ENCODE measurements around the gene CEP350.
"Not testable (repeated sequence)": the region's sequence is repeated elsewhere in the genome, so short reads cannot be mapped to it uniquely, and the experiment has no call there.

CEP350 gene

DNA sequence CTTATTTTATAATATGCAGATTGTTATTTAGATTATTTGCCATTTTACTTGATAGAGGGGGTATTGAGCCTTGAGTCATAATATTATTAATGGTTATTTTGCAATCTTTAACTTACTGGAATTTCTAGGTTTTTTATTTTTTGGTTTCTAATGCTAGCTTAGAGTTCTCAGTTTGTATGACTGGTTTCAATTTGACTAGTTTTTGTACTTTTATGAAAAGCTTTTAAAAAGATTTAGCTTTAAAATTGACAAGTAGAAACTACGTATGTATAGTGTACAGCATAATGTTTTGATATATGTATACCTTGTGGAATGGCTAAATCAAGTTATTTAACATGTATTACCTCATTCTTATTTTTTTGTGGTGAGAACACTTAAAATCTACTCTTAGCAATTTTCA is 41.5 kb downstream of the CEP350 start:
- no peak for DNase-seq

GRCh38 chr1:180000575-180000974 is 46.0 kb downstream of the CEP350 start:
- DNase-seq, result no peak

- DNase-seq, result no peak
Observed at GRCh38 chr1:180002437-180002836, 47.8 kb downstream of the CEP350 start.

- no peak for DNase-seq
Observed at GRCh38 chr1:180003026-180003695, 48.6 kb downstream of the CEP350 start.

GRCh38 chr1:180006762-180007161 is 52.2 kb downstream of the CEP350 start:
- DNase-seq, result not testable (repeated sequence)

GRCh38 chr1:180020017-180020416 is 65.4 kb downstream of the CEP350 start:
- no peak for DNase-seq

DNA sequence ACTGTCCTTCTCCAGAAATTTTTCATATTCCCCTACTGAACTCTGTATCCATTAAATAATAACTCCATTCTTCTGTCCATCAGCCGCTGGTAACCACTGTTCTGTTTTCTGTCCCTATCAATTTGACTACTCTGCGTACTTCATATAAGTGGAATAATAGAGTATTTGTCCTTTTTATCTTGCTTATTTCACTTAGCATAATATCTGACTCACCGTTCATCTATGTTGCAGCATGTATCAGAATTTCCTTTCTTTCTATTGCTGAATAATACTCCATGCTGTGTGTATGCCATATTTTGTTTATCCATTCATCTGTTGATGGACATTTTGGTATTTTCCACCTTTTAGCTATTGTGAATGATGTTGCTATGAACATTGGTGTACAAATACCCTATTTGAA is 71.9 kb downstream of the CEP350 start:
- no peak for DNase-seq

DNA sequence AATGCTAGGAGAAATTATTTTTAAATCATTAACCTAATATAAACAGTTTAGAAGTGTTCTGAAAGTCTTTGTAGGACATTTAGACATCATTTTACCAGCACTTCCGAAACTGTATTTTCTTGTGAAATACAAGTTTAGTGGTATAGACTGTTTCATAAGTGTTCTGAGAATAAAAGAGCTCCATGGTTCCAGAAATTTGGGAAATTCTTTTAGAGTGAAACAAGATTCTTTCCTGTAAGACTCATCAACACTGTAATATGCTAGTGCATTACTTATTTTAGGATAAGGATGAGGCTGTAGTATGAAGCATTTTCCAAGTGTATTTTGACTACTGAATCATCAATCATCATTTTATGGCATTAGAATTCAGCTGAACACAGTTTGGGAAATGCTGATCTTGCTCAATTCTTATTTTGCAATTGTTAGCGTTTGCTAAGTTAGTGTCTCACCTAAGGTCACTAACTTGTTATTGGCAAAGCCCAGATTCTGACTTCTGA is 73.4 kb downstream of the CEP350 start:
- DNase-seq, result no peak

- no peak for DNase-seq
Observed at GRCh38 chr1:180028864-180029263, 74.3 kb downstream of the CEP350 start.

DNA sequence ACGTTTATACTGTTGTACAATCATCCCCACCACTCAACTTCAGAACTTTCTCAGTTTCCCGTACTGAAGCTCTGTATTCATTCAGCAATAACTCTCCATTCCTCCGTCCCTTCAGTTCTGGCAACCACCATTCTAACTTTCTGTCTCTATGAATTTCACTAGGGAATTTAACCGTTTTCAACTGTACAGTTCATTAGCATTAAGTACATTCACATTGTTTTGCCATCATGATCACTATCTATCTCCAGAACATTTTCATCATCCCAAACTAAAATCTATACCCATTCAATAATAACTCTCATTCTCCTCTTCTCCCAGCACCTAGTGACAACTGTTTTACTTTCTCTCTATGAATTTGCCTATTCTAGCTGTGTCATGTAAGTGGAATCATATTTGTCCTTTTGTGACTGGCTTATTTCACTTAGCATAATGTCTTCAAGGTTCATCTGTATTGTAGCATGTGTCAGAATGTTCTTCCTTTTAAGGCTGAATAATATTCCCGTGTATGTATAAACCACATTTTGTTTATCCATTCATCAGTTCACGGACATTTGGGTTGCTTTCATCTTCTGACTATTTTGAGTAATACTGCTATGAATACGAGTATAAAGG is 75.0 kb downstream of the CEP350 start:
- DNase-seq, result no peak

- no peak for DNase-seq
Observed at GRCh38 chr1:180031664-180032063, 77.1 kb downstream of the CEP350 start.

DNA sequence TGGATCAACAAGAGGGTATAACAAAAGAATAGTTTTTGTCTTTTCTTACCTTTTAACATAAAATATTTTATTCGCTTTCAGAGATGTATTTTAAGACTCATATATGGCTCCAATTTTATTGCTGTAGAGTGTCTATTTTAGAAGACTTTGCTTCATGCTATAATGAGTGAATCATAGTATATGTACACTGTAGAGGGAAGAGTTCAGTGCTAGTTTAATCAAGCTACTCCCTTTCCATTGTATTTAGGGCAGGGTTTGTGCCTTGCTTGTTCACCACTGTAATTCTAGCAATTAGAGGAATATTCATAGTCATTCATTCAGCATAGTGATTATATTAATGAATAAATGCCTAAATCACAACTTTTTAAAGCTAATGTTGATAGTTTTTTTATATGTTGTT is 78.8 kb downstream of the CEP350 start:
- no peak for DNase-seq

- DNase-seq, result no peak
Observed at GRCh38 chr1:180040034-180040433, 85.4 kb downstream of the CEP350 start.

GRCh38 chr1:180041582-180041981 is 87.0 kb downstream of the CEP350 start:
- no peak for DNase-seq

- DNase-seq, result no peak
Observed at GRCh38 chr1:180042988-180043622, 88.5 kb downstream of the CEP350 start.

DNA sequence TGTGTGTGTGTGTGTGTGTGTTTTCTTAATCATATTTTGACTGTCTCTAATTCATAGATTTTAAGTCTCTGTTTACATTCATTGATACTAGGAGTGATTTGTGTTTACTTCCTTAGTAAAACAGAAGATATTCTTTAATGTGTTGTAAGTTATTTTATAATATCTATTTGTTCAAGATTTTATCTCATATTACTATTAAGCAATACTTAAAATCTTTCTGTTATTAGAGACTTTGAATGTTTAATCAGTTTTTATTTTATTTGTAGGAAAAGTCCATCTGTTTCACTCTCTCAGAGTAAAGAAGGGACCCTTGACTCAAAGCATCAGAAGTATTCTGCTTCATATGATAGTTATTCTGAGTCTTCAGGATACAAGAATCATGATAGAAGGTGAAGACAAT is 89.2 kb downstream of the CEP350 start:
- no peak for DNase-seq

- no peak for DNase-seq
Observed at GRCh38 chr1:180046674-180047073, 92.1 kb downstream of the CEP350 start.

- DNase-seq, result no peak
Observed at GRCh38 chr1:180053594-180054567, 99.3 kb downstream of the CEP350 start.

- DNase-seq, result no peak
Observed at GRCh38 chr1:180057883-180058396, 103.3 kb downstream of the CEP350 start.

GRCh38 chr1:180061019-180061418 is 106.4 kb downstream of the CEP350 start:
- no peak for DNase-seq

DNA sequence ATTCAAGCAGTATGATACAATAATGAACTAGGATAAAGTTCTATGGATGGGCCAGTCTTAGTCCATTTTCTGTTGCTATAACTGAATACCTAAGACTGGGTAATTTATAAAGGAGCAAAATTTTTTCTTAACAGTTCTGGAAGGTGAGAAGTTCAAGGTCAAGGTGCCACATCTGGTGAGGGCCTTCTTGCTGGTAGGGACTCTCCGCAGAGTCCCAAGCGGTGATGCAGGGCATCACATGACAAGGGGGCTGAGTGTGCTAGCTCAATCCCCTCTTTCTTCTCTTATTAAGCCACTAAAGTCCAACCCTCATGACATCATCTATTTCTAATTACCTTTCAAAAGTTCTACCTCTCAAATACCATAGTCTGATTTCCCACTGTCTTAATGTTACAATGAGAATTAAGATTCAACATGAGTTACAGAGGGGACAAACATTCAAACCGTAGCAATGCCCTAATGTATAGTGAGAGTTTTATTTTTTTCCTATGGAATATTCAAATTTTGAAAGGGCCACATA is 107.9 kb downstream of the CEP350 start:
- DNase-seq, result no peak

- no peak for DNase-seq
Observed at GRCh38 chr1:180065408-180065807, 110.8 kb downstream of the CEP350 start.

DNA sequence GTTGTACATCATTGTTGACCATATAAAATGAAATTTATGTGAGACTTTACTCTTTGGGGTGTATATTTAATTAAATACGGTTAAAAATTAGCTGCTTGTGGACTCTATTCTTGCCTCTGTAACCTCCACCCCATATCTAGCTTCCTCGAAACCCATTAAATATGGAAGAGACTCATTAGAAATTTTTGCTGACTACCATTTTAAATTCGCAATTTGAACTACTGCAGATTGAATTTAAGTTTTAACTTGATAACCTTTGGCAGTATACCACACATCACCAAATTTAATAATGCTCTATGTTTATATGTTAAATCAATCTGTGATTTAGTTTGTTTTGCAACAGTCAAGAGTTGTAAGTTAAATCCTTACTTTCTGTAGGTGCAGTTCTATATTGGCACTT is 111.5 kb downstream of the CEP350 start:
- DNase-seq, result no peak
